HPDE6-E6E7 (cell line): ENCODE data around the gene SYNM.

ENCODE experiments used
- DNase-seq: peaks from one replicate; pipeline ENCODE4 v3.0.0; 2011; ENCODE audit warnings: missing footprints; ENCODE audit errors: extremely low spot score

The SYNM gene

DNA sequence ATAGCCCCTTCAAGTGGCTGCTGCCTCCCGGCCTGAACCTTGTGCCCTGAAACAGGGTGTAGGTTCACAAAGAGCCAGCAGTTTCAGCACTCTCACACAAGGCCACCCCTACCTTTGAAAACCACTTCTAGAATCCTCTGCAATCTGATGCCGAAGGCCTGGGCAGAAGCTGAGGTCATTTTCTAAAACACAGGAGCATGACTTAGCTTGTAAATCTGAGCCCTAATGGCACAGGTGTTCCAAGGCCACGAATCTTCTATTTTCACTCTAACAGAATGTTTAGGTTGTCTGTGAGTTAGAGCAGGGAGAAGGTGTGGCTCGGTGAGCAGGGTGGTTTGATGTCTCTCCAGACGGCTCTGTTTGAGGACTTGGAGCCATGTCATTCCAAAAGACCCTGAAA is 62.3 kb downstream of the SYNM start:
- no peak for DNase-seq

- no peak for DNase-seq
These were observed 62.8 kb downstream of the SYNM start for GRCh38 chr15:99167640-99168039.

- no peak for DNase-seq
These were observed 64.0 kb downstream of the SYNM start for GRCh38 chr15:99168601-99169580.

- DNase-seq: no peak
These were observed 65.0 kb downstream of the SYNM start for GRCh38 chr15:99169769-99170311.

- DNase-seq: no peak
These were observed 65.7 kb downstream of the SYNM start for GRCh38 chr15:99170476-99171065.

- DNase-seq: no peak
These were observed 67.3 kb downstream of the SYNM start for GRCh38 chr15:99172171-99172570.

GRCh38 chr15:99172989-99173388 is 68.1 kb downstream of the SYNM start:
- no peak for DNase-seq

GRCh38 chr15:99174567-99175395 is 69.9 kb downstream of the SYNM start:
- no peak for DNase-seq

GRCh38 chr15:99176757-99177156 is 71.9 kb downstream of the SYNM start:
- no peak for DNase-seq

DNA sequence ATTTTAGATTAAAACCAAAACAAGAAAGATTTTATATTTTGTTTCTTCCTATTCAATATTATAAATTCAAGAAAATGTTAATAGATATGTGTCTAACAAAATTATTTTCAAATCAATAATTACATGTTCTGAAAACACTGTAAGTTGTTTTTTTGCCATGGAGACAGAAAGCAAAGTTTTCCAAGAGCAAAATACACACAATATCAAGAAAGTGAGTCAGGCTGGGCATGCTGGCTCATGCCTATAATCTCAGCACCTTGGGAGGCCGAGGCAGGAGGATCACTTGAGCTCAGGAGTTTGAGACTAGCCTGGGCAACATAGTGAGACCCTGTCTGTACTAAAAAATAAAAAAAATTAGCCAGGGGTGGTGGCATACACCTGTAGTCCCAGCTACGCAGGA is 72.8 kb downstream of the SYNM start:
- no peak for DNase-seq

DNA sequence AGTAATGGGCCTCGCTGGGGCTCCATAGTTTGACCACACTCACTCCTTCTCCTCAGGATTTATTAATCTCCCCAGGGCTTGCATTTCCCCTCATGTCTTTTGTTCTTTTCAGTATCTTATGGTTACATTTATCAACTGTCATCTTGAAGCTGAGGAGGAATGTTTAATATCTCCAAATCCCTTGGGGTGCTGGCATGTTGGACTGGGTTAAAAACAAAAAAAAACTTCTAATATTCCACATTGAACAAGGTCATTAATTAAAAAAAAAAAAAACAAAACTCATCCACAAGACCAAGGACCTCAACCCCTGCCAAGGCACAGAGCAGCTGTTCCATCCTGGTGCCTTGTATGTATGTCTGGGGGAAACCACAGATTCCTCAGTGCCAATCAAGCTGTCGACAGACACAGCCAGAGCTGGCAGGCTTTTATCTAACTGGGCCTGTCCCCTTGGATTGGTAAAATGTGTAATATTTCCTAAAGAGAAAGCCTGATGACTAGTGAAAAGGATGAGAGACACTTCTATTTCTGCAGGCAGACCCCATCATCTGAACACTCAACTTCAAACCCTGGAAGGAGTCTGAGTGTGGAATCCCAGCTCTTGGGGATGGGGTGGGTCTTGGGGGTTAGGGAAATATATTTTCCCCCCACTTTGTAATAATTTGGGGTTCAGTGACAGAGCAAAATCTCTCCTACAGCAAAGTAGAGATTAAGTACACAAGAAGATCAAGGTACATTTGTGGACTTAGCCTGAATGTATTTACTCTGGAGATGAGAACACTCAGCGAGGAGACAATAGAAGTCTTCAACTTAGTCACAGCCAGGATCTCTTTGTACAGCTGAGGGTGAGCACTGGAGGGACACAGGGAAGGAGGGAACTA is 75.4 kb downstream of the SYNM start:
- no peak for DNase-seq

DNA sequence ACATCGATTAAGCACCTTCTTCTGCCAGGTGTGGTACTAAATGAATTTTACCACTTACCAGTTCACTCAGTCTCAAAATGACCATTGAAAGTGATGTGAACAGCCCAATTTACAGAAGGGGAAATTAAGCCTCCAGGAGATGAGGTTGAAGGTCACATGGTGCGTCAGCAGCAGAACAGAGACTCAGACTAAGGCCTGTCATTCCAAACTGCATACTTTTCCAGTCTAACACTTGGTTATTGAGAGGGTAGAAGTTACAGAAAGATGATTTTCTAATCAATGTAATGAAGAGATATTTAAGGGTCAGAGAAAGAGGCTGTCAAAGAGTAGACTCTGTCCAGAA is 76.1 kb downstream of the SYNM start:
- no peak for DNase-seq

GRCh38 chr15:99181545-99181971 is 76.7 kb downstream of the SYNM start:
- DNase-seq: no peak

DNA sequence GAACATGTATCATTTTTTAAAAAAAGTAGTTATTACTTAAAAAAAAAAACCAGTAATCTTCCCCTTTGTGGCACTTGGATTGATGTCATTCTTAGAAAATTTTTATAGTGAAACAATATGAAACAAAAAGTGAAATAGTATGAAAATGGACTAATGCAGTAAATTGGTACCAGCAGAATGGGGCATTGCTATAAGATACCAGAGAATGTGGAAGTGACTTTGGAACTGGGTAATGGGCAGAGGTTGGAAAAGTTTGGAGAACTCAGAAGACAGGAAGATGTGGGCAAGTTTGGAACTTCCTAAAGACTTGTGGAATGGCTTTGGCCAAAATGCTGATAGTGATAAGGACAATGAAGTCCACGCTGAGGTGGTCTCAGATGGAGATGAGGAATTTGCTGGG is 77.9 kb downstream of the SYNM start:
- DNase-seq: no peak
